ENCODE results near the gene TMEM243. TPM values are rescaled to one million over a fixed set of nuclear protein-coding genes. Genes with fewer than 3 reads are reported as not detected.

TMEM243 gene, protein sequence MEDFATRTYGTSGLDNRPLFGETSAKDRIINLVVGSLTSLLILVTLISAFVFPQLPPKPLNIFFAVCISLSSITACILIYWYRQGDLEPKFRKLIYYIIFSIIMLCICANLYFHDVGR
- total RNA-seq = 25.2 and 39.3 TPM in 2 replicates

DNA sequence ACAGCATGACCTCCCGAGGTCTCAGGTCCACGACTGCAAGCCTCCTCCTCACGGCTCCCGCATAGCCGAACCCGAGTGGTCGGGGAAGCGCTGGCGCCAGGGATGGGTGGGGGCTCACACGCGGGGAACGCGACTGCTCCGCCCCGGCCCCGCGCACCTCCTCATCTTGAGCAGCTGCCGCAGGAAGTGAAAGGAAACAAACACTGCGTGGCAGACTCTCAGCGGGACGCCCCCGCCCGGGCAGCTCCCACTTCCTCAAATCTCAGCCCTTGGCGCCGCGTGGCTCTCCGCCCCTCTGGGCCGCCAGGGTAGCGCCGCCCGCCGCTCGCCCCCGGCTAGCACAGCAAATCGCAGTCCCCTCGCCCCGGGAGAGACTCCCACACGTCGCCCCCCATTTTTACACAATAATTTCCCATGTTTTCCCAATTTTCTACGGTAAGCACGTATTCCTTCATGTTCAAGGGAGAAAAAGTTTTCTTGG, at the start of gene TMEM243:
Gene TMEM243 (minus strand): TSS at position 188 of the 481 bp plus-strand sequence. CDS start 229 bp downstream, outside the sequence.

DNA sequence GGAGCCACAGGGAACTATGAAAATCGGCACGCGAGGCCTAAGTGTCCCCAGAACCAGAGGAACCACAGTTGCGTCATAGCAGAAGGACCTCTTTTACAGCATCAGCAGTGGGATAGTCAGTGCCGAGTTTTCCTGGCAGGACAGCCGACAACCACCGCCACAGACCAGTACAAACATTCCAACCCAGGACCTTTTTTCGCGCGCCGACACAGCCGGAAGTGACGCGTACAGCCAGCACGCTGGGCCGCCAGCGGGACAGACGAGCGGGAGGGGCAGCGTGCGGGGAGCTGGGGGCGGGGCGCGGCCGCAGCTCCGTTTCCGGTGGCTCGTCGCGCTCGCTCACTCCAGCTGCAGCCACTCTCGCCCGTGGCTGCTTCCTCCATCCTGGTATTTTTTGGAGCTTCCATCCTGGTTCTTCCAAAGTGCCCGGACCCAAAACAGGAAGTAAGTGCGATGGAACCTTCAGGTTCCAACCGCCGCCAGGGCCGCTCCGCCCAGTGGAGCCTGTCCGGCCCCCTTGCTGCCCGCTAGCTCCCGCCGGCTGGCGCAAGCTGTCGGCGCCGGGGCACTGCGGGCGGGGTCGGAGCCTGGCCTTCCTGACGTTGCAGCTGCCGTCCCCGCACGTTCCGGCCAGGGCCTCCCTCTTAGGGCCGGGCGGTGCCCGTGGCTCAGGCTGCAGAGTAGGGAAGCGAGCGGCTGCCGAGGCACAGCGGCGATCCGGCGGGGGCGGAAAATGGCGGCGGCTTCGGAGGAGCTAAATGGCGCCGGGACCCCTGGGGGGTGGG, 67.2 kb downstream of the TMEM243 start, which contains the start of gene DMTF1:
Gene DMTF1 (plus strand): TSS at position 342 of the 785 bp plus-strand sequence. CDS start 12,489 bp downstream, outside the sequence.

Other genes starting within 250 kb of the TMEM243 start
- 2.4 and 4.7 TPM in 2 replicates for gene ELAPOR2, start 160.1 kb downstream of the TMEM243 start, total RNA-seq
- gene DMTF1, start 67.3 kb downstream of the TMEM243 start, total RNA-seq = 20.2 and 31.9 TPM in 2 replicates
- 17.3 and 21.2 TPM in 2 replicates for gene CROT, start 125.9 kb upstream of the TMEM243 start, total RNA-seq

Measured in airway epithelial cell (primary cell).